PC-9 (cell line): Measurements from ENCODE around the gene PNPLA4.

Experiments
- EZH2 ChIP-seq: fragments of 200-600 bp; sonication (generic); IDR thresholded peaks from 2 replicates; pipeline ENCODE4 v1.8.0; 2017; ENCODE audit warnings: antibody characterized with exemption, low read depth
- TF ChIP-seq, protein P1 (sequence below): fragments of 200-600 bp; sonication (generic); conservative IDR thresholded peaks from 2 replicates; pipeline ENCODE4 v1.6.1; 2017; ENCODE audit warnings: mixed run types, antibody characterized with exemption, mild to moderate bottlenecking, moderate library complexity

GRCh38 chrX:7948483-7948882 lies 21.3 kb upstream of the PNPLA4 start:
- TF ChIP-seq, protein P1, sequence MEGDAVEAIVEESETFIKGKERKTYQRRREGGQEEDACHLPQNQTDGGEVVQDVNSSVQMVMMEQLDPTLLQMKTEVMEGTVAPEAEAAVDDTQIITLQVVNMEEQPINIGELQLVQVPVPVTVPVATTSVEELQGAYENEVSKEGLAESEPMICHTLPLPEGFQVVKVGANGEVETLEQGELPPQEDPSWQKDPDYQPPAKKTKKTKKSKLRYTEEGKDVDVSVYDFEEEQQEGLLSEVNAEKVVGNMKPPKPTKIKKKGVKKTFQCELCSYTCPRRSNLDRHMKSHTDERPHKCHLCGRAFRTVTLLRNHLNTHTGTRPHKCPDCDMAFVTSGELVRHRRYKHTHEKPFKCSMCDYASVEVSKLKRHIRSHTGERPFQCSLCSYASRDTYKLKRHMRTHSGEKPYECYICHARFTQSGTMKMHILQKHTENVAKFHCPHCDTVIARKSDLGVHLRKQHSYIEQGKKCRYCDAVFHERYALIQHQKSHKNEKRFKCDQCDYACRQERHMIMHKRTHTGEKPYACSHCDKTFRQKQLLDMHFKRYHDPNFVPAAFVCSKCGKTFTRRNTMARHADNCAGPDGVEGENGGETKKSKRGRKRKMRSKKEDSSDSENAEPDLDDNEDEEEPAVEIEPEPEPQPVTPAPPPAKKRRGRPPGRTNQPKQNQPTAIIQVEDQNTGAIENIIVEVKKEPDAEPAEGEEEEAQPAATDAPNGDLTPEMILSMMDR, result no peak
- TF ChIP-seq EZH2, result no peak
